ENCODE results near the gene BFSP1. TPM values are rescaled to one million over a fixed set of nuclear protein-coding genes. Genes with fewer than 3 reads are reported as not detected.

The BFSP1 gene
- total RNA-seq, 1 donor from 2014 or later: 4.2 TPM

- Histone ChIP-seq H3K27ac (ENCODE audit: low read depth, low read length) (no peak overlapping the region), H3K36me3 (ENCODE audit: insufficient read depth, low read length) (no peaks in the 10 kb centered on the region), H3K4me3 (ENCODE audit: insufficient read depth, low read depth, low read length) (no peak overlapping the region), H3K79me2 (ENCODE audit: insufficient read depth, low read length) (no peaks in the 10 kb centered on the region), H3K4me2 (ENCODE audit: low read length) (no peak overlapping the region), H4K20me1 (ENCODE audit: insufficient read depth, low read length) (no peaks in the 10 kb centered on the region), H3K4me1 (ENCODE audit: insufficient read depth, low read length) (no peaks in the 10 kb centered on the region), H3K9ac (ENCODE audit: low read length) (no peak overlapping the region), H3K9me3 (ENCODE audit: insufficient read depth, low read depth, low read length) (no peaks in the 10 kb centered on the region), H3K27me3 (ENCODE audit: insufficient read depth, low read length) (no peaks in the 10 kb centered on the region), H2AFZ (ENCODE audit: low read depth, low read length) (no peak overlapping the region)
- Mint-ChIP-seq H3K36me3 (ENCODE audit: low read depth, unreplicated experiment) (no peaks in the 10 kb centered on the region), H3K27me3 (ENCODE audit: low read depth, unreplicated experiment) (peaks cover 6% of the 10 kb centered on the region), H3K4me3 (ENCODE audit: unreplicated experiment) (no peak overlapping the region), H3K4me1 (ENCODE audit: low read depth, unreplicated experiment) (peaks cover 6% of the 10 kb centered on the region), H3K9me3 (ENCODE audit: unreplicated experiment) (peaks cover 3% of the 10 kb centered on the region), H3K27ac (ENCODE audit: unreplicated experiment) (no peak overlapping the region)
- no peak for FAIRE-seq
- TF ChIP-seq CTCF (IDR thresholded peaks at IDR 0.05; ENCODE audit: insufficient read depth, low read depth, low read length): no peak
- TF ChIP-seq EZH2 (IDR thresholded peaks at IDR 0.05; ENCODE audit: insufficient read depth, low read length): no peak
- no peak for DNase-seq (ENCODE audit: low read depth)
Observed at GRCh38 chr20:17453592-17453991, 77.6 kb downstream of the BFSP1 start.

- no peaks in the 10 kb centered on the region for H3K9me3 Mint-ChIP-seq (ENCODE audit: unreplicated experiment)
- H3K27me3 Mint-ChIP-seq (ENCODE audit: low read depth, unreplicated experiment): peaks cover 6% of the 10 kb centered on the region
- TF ChIP-seq CTCF (IDR thresholded peaks at IDR 0.05; ENCODE audit: insufficient read depth, low read depth, low read length) (no peak), EZH2 (IDR thresholded peaks at IDR 0.05; ENCODE audit: insufficient read depth, low read length) (no peak)
Observed at GRCh38 chr20:17452441-17452840, 78.7 kb downstream of the BFSP1 start.

GRCh38 chr20:17449031-17449430 lies 82.1 kb downstream of the BFSP1 start:
- Histone ChIP-seq H3K9me3 (ENCODE audit: insufficient read depth, low read depth, low read length) (no peaks in the 10 kb centered on the region), H3K27me3 (ENCODE audit: insufficient read depth, low read length) (peaks cover 5% of the 10 kb centered on the region), H4K20me1 (ENCODE audit: insufficient read depth, low read length) (no peaks in the 10 kb centered on the region), H3K4me3 (ENCODE audit: insufficient read depth, low read depth, low read length) (no peak overlapping the region), H3K4me2 (ENCODE audit: low read length) (no peak overlapping the region), H3K9ac (ENCODE audit: low read length) (no peak overlapping the region), H3K27ac (ENCODE audit: low read depth, low read length) (no peak overlapping the region), H3K36me3 (ENCODE audit: insufficient read depth, low read length) (no peaks in the 10 kb centered on the region), H3K4me1 (ENCODE audit: insufficient read depth, low read length) (no peaks in the 10 kb centered on the region), H2AFZ (ENCODE audit: low read depth, low read length) (no peak overlapping the region), H3K79me2 (ENCODE audit: insufficient read depth, low read length) (no peaks in the 10 kb centered on the region)
- Mint-ChIP-seq H3K4me1 (ENCODE audit: low read depth, unreplicated experiment) (no peaks in the 10 kb centered on the region), H3K27me3 (ENCODE audit: low read depth, unreplicated experiment) (peaks cover 8% of the 10 kb centered on the region), H3K4me3 (ENCODE audit: unreplicated experiment) (no peak overlapping the region), H3K27ac (ENCODE audit: unreplicated experiment) (no peak overlapping the region), H3K9me3 (ENCODE audit: unreplicated experiment) (no peaks in the 10 kb centered on the region), H3K36me3 (ENCODE audit: low read depth, unreplicated experiment) (no peaks in the 10 kb centered on the region)
- DNase-seq (ENCODE audit: low read depth): no peak
- no peak for TF ChIP-seq CTCF (IDR thresholded peaks at IDR 0.05; ENCODE audit: insufficient read depth, low read depth, low read length)
- TF ChIP-seq EZH2 (IDR thresholded peaks at IDR 0.05; ENCODE audit: insufficient read depth, low read length): no peak
- no peak for FAIRE-seq

More at GRCh38 chr20:17452441-17452840, 78.7 kb downstream of the BFSP1 start:
- no peak overlapping the region for H3K4me2 ChIP-seq (ENCODE audit: low read length)
- H3K9ac ChIP-seq (ENCODE audit: low read length): no peak overlapping the region
- H3K4me3 Mint-ChIP-seq (ENCODE audit: unreplicated experiment): no peak overlapping the region
- H3K4me3 ChIP-seq (ENCODE audit: insufficient read depth, low read depth, low read length): no peak overlapping the region
- no peak overlapping the region for H2AFZ ChIP-seq (ENCODE audit: low read depth, low read length)
- no peak for FAIRE-seq
- H3K27me3 ChIP-seq (ENCODE audit: insufficient read depth, low read length): no peaks in the 10 kb centered on the region
- DNase-seq (ENCODE audit: low read depth): no peak
- no peaks in the 10 kb centered on the region for H3K79me2 ChIP-seq (ENCODE audit: insufficient read depth, low read length)
- no peak overlapping the region for H3K27ac Mint-ChIP-seq (ENCODE audit: unreplicated experiment)
- H3K36me3 Mint-ChIP-seq (ENCODE audit: low read depth, unreplicated experiment): no peaks in the 10 kb centered on the region
- H3K27ac ChIP-seq (ENCODE audit: low read depth, low read length): no peak overlapping the region
- H3K36me3 ChIP-seq (ENCODE audit: insufficient read depth, low read length): no peaks in the 10 kb centered on the region
- no peaks in the 10 kb centered on the region for H4K20me1 ChIP-seq (ENCODE audit: insufficient read depth, low read length)
- H3K9me3 ChIP-seq (ENCODE audit: insufficient read depth, low read depth, low read length): no peaks in the 10 kb centered on the region
- H3K4me1 Mint-ChIP-seq (ENCODE audit: low read depth, unreplicated experiment): no peaks in the 10 kb centered on the region
- no peaks in the 10 kb centered on the region for H3K4me1 ChIP-seq (ENCODE audit: insufficient read depth, low read length)

Measured in astrocyte (in vitro differentiated cells and primary cell).